Measurements from ENCODE around the gene MSMP. TPM values are rescaled to one million over a fixed set of nuclear protein-coding genes. Genes with fewer than 3 reads are reported as not detected.

The MSMP gene, protein sequence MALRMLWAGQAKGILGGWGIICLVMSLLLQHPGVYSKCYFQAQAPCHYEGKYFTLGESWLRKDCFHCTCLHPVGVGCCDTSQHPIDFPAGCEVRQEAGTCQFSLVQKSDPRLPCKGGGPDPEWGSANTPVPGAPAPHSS
- total RNA-seq (not detected), polyA plus RNA-seq (0.25 TPM)
- long read RNA-seq, donor 1: 0 reads
- long read RNA-seq, donor 2: 0 reads
- long read RNA-seq, donor 3: 0 reads
- long read RNA-seq, donor 4: 0 reads
- long read RNA-seq, donor 5, partial matches to known transcripts: 18 of 18 reads
- long read RNA-seq, donor 5, other reads (novel, unspliced or antisense): 0 of 18 reads
- long read RNA-seq, donor 6: 0 reads
- long read RNA-seq, donor 7: 0 reads
- long read RNA-seq, donor 8: 0 reads
- long read RNA-seq, donor 9: 0 reads
- long read RNA-seq, donor 10: 0 reads

- Histone ChIP-seq H3K27ac (ENCODE audit: low read depth in 1 of 2, low read length in 1 of 2) (no peak within 1 kb of the TSS), H3K4me1 (ENCODE audit: control insufficient read depth in 2 of 2, insufficient read depth in 2 of 2, low read length in 2 of 2) (peaks cover 10 to 23% of the 10 kb centered on the region in 2 donors), H3K27me3 (ENCODE audit: control insufficient read depth in 2 of 2, insufficient read depth in 1 of 2, low read length in 1 of 2) (no peaks in the 10 kb centered on the region), H3K9me3 (ENCODE audit: control insufficient read depth in 2 of 2, insufficient read depth in 1 of 2, low read length in 1 of 2) (no peaks in the 10 kb centered on the region), H3K4me3 (ENCODE audit: low read length in 2 of 2) (no peak within 1 kb of the TSS), H3K36me3 (ENCODE audit: control insufficient read depth in 2 of 2, insufficient read depth in 2 of 2, low read length in 1 of 2) (peaks cover 31 to 34% of the 10 kb centered on the region in 2 donors)
- 66% methylated on average over 3 of the region's 3 CpGs for WGBS
- DNase-seq (ENCODE audit: low read depth in 6 of 9, low spot score in 9 of 9): no peak
These were observed at the start of gene MSMP for GRCh38 chr9:35754264-35754663. Gene MSMP (minus strand): TSS chr9:35754276. CDS start chr9:35754129, 147 bp downstream.

DNA sequence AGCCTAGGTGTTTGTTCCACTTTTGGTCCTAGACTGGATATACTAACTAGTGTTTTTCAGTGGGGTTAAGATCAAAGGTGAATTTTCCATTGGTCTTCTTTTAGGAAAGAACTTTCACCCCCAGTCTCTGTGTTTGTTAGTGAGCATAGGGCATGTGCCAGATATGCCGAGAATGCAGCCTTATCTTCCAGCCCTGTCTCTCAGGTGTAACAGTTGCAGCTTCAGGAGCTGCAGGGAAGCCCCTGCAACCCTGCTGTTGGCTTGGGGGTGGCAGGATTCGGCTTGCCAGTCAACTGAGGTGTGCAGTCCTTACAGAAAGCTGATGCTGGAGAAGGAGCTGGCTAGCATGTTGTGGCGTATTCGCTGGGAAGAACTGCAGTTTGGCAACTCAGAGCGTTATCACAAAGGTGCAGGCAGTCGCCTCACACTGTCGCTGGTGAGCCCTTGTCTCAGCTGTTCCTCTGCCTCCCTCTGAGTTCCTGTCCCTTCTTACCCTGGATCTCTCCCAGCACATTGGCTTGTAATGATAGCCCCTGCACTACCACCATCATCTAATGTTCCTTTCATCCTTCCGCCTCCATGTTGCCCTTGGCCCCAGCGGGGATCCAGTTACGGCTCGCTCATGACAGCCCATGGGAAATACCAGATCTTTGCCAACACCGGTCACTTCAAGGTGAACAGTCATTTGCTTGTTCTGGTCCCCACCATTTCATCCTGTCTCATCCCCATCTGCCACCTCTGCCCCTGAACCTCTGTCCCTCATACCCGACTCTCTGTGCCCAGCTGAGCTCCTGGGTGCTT lies 47.5 kb upstream of the MSMP start:
- H3K27me3 ChIP-seq (ENCODE audit: control insufficient read depth in 2 of 2, insufficient read depth in 1 of 2, low read length in 1 of 2): no peaks in the 10 kb centered on the region
- H3K27ac ChIP-seq (ENCODE audit: low read depth in 1 of 2, low read length in 1 of 2): no peak overlapping the region
- no peak for DNase-seq (ENCODE audit: low read depth in 6 of 9, low spot score in 9 of 9)
- no peak overlapping the region for H3K4me3 ChIP-seq (ENCODE audit: low read length in 2 of 2)
- H3K36me3 ChIP-seq (ENCODE audit: control insufficient read depth in 2 of 2, insufficient read depth in 2 of 2, low read length in 1 of 2): peaks cover 10 to 23% of the 10 kb centered on the region in 2 donors
- H3K9me3 ChIP-seq (ENCODE audit: control insufficient read depth in 2 of 2, insufficient read depth in 1 of 2, low read length in 1 of 2): no peaks in the 10 kb centered on the region
- WGBS: 94% methylated on average over 13 of the region's 13 CpGs
- no peaks in the 10 kb centered on the region for H3K4me1 ChIP-seq (ENCODE audit: control insufficient read depth in 2 of 2, insufficient read depth in 2 of 2, low read length in 2 of 2)

DNA sequence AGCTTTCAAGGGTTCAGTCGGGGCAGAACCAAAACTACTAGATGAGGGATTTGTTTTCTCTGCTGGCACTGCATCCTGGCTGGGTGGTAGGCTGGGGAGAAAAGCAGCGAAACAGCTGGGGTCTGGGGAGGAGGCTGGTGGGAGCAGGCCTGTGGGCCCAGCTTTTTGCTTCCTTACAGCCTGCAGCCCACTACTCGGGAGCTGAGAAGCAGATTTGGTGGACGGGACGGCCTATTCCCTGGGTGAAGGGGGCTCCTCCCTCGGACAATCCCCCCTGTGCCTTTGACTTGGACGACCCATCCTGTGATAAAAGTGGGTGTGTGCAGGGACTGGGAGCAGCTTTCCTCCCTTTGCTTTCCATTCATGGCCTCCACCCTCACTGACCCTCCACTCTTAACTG lies 46.5 kb upstream of the MSMP start:
- Histone ChIP-seq H3K36me3 (ENCODE audit: control insufficient read depth in 2 of 2, insufficient read depth in 2 of 2, low read length in 1 of 2) (peaks cover 3 to 14% of the 10 kb centered on the region in 2 donors), H3K9me3 (ENCODE audit: control insufficient read depth in 2 of 2, insufficient read depth in 1 of 2, low read length in 1 of 2) (no peaks in the 10 kb centered on the region)
- 97% methylated on average over 7 of the region's 7 CpGs for WGBS

GRCh38 chr9:35798658-35799374 lies 44.7 kb upstream of the MSMP start:
- no peak overlapping the region for H3K27ac ChIP-seq (ENCODE audit: low read depth in 1 of 2, low read length in 1 of 2)
- H3K9me3 ChIP-seq (ENCODE audit: control insufficient read depth in 2 of 2, insufficient read depth in 1 of 2, low read length in 1 of 2): no peaks in the 10 kb centered on the region
- no peak for DNase-seq (ENCODE audit: low read depth in 6 of 9, low spot score in 9 of 9)
- no peaks in the 10 kb centered on the region for H3K27me3 ChIP-seq (ENCODE audit: control insufficient read depth in 2 of 2, insufficient read depth in 1 of 2, low read length in 1 of 2)
- H3K4me1 ChIP-seq (ENCODE audit: control insufficient read depth in 2 of 2, insufficient read depth in 2 of 2, low read length in 2 of 2): peaks cover 0 to 2% of the 10 kb centered on the region in 2 donors
- H3K4me3 ChIP-seq (ENCODE audit: low read length in 2 of 2): no peak overlapping the region
- 94% methylated on average over 4 of the region's 4 CpGs for WGBS
- peaks cover 3 to 12% of the 10 kb centered on the region in 2 donors for H3K36me3 ChIP-seq (ENCODE audit: control insufficient read depth in 2 of 2, insufficient read depth in 2 of 2, low read length in 1 of 2)

More for the DNA sequence above, 46.5 kb upstream of the MSMP start:
- no peaks in the 10 kb centered on the region for H3K4me1 ChIP-seq (ENCODE audit: control insufficient read depth in 2 of 2, insufficient read depth in 2 of 2, low read length in 2 of 2)
- H3K27me3 ChIP-seq (ENCODE audit: control insufficient read depth in 2 of 2, insufficient read depth in 1 of 2, low read length in 1 of 2): no peaks in the 10 kb centered on the region
- H3K4me3 ChIP-seq (ENCODE audit: low read length in 2 of 2): no peak overlapping the region
- no peak for DNase-seq (ENCODE audit: low read depth in 6 of 9, low spot score in 9 of 9)
- H3K27ac ChIP-seq (ENCODE audit: low read depth in 1 of 2, low read length in 1 of 2): no peak overlapping the region

DNA sequence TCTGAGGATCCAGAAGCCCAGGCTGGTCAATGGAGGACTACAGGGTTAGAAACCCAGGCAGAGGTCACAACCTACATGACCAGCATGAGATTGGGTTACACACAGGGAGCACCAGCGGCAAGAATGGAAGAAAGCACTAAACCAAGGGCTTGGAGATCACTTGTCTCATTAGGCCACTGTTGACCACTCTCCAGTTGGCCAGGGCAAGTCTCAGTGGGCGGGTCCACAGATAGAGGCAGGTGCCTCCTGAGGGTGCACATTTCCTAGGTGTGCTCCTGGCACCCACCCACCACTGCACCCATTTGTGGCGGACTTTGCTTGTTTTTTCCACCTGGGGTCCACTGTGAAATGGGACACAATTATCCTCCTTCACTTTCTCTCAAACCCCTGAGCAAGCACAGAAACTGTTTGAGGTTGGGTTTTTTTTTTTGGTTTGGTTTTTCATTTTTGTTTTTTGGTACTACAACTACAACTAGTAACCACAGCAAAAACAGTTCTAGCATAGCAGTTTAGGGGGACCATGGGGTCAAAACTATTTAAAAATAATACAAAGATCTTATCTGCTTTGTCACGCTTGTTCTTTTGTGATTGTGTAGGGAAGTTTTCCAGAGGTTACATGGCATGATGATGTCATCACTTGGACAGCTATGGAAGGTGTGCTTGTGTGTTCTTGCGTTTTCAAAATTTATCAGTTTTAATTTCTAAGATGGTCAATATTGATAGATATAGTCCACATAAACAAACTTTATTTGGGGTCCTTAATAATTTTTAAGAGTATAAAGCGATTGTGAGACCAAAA lies 43.4 kb upstream of the MSMP start:
- DNase-seq (ENCODE audit: low read depth in 6 of 9, low spot score in 9 of 9): no peak
- 97% methylated on average over 6 of the region's 6 CpGs for WGBS
- Histone ChIP-seq H3K4me1 (ENCODE audit: control insufficient read depth in 2 of 2, insufficient read depth in 2 of 2, low read length in 2 of 2) (peaks cover 0 to 2% of the 10 kb centered on the region in 2 donors), H3K9me3 (ENCODE audit: control insufficient read depth in 2 of 2, insufficient read depth in 1 of 2, low read length in 1 of 2) (no peaks in the 10 kb centered on the region), H3K27ac (ENCODE audit: low read depth in 1 of 2, low read length in 1 of 2) (no peak overlapping the region), H3K36me3 (ENCODE audit: control insufficient read depth in 2 of 2, insufficient read depth in 2 of 2, low read length in 1 of 2) (peaks cover 3 to 18% of the 10 kb centered on the region in 2 donors), H3K27me3 (ENCODE audit: control insufficient read depth in 2 of 2, insufficient read depth in 1 of 2, low read length in 1 of 2) (no peaks in the 10 kb centered on the region), H3K4me3 (ENCODE audit: low read length in 2 of 2) (no peak overlapping the region)

DNA sequence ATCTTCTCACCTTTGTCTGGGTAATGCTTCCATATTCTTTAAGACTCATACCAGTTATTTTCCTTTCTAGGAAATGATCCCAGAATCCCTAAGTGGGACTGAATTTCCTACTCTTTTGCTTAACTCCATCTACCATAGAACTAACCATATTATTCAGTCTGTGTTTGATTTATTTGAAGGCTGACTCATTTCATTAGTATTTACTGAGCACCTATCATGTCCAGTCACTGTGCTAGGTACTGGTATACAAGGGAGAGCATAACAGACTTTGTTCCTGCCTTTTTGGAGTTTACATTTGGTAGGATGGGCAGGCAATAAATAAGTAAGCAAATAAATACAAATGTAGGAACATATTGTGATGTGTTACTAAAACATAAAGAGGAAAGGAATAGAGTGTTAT lies 41.6 kb upstream of the MSMP start:
- Histone ChIP-seq H3K4me3 (ENCODE audit: low read length in 2 of 2) (no peak overlapping the region), H3K36me3 (ENCODE audit: control insufficient read depth in 2 of 2, insufficient read depth in 2 of 2, low read length in 1 of 2) (peaks cover 3 to 16% of the 10 kb centered on the region in 2 donors), H3K9me3 (ENCODE audit: control insufficient read depth in 2 of 2, insufficient read depth in 1 of 2, low read length in 1 of 2) (no peaks in the 10 kb centered on the region), H3K27ac (ENCODE audit: low read depth in 1 of 2, low read length in 1 of 2) (no peak overlapping the region), H3K27me3 (ENCODE audit: control insufficient read depth in 2 of 2, insufficient read depth in 1 of 2, low read length in 1 of 2) (peaks cover 0 to 8% of the 10 kb centered on the region in 2 donors), H3K4me1 (ENCODE audit: control insufficient read depth in 2 of 2, insufficient read depth in 2 of 2, low read length in 2 of 2) (peaks cover 0 to 2% of the 10 kb centered on the region in 2 donors)
- DNase-seq (ENCODE audit: low read depth in 6 of 9, low spot score in 9 of 9): no peak

GRCh38 chr9:35793461-35793860 lies 39.4 kb upstream of the MSMP start:
- Histone ChIP-seq H3K36me3 (ENCODE audit: control insufficient read depth in 2 of 2, insufficient read depth in 2 of 2, low read length in 1 of 2) (peaks cover 0 to 9% of the 10 kb centered on the region in 2 donors), H3K9me3 (ENCODE audit: control insufficient read depth in 2 of 2, insufficient read depth in 1 of 2, low read length in 1 of 2) (no peaks in the 10 kb centered on the region), H3K4me1 (ENCODE audit: control insufficient read depth in 2 of 2, insufficient read depth in 2 of 2, low read length in 2 of 2) (peaks cover 0 to 6% of the 10 kb centered on the region in 2 donors), H3K27me3 (ENCODE audit: control insufficient read depth in 2 of 2, insufficient read depth in 1 of 2, low read length in 1 of 2) (peaks cover 0 to 12% of the 10 kb centered on the region in 2 donors), H3K27ac (ENCODE audit: low read depth in 1 of 2, low read length in 1 of 2) (no peak overlapping the region), H3K4me3 (ENCODE audit: low read length in 2 of 2) (no peak overlapping the region)
- 99% methylated on average over 2 of the region's 2 CpGs for WGBS
- DNase-seq (ENCODE audit: low read depth in 6 of 9, low spot score in 9 of 9): no peak

- H3K27ac ChIP-seq (ENCODE audit: low read depth in 1 of 2, low read length in 1 of 2): no peak overlapping the region
- H3K9me3 ChIP-seq (ENCODE audit: control insufficient read depth in 2 of 2, insufficient read depth in 1 of 2, low read length in 1 of 2): no peaks in the 10 kb centered on the region
- H3K27me3 ChIP-seq (ENCODE audit: control insufficient read depth in 2 of 2, insufficient read depth in 1 of 2, low read length in 1 of 2): peaks cover 0 to 12% of the 10 kb centered on the region in 2 donors
- DNase-seq (ENCODE audit: low read depth in 6 of 9, low spot score in 9 of 9): no peak
- H3K4me1 ChIP-seq (ENCODE audit: control insufficient read depth in 2 of 2, insufficient read depth in 2 of 2, low read length in 2 of 2): peaks cover 0 to 6% of the 10 kb centered on the region in 2 donors
- no peak overlapping the region for H3K4me3 ChIP-seq (ENCODE audit: low read length in 2 of 2)
- H3K36me3 ChIP-seq (ENCODE audit: control insufficient read depth in 2 of 2, insufficient read depth in 2 of 2, low read length in 1 of 2): peaks cover 0 to 9% of the 10 kb centered on the region in 2 donors
- WGBS: 97% methylated on average over 14 of the region's 14 CpGs
These were observed 38.8 kb upstream of the MSMP start for GRCh38 chr9:35792826-35793225.

Measured in thymus (tissue), 14 donors.